Neural progenitor cell (in vitro differentiated cells): ENCODE measurements around the gene RNASE13.

ENCODE experiments used
- EZH2 ChIP-seq: fragments of 200-600 bp; sonication (generic); IDR thresholded peaks from 2 replicates; pipeline ENCODE4 v1.6.1; 2017; ENCODE audit warnings: antibody characterized with exemption, mild to moderate bottlenecking, moderate library complexity
- TF ChIP-seq, protein P1 (sequence below): fragments of 200-600 bp; sonication (generic); IDR thresholded peaks from 2 replicates; pipeline ENCODE4 v1.5.1; 2017; ENCODE audit warnings: antibody characterized with exemption, mild to moderate bottlenecking

DNA sequence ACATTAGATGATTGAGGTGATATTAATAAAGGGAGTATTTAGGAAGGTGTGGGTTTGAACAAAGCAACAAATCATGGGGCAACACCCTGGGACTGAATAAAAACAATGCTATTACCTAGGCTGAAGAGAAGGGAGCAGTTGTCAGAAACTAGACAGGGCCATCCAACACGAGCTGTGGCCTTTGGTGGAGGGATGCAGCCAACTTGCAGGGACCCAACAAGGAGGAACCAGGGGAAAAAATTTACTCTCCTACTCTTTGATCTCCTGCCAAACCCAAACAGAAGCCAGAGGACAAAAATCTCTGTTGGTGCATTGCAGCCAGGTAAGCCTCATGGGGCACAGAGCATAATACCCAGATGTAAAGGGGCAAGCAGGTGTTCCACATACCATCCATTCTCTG lies 23.5 kb downstream of the RNASE13 start:
- TF ChIP-seq, protein P1, sequence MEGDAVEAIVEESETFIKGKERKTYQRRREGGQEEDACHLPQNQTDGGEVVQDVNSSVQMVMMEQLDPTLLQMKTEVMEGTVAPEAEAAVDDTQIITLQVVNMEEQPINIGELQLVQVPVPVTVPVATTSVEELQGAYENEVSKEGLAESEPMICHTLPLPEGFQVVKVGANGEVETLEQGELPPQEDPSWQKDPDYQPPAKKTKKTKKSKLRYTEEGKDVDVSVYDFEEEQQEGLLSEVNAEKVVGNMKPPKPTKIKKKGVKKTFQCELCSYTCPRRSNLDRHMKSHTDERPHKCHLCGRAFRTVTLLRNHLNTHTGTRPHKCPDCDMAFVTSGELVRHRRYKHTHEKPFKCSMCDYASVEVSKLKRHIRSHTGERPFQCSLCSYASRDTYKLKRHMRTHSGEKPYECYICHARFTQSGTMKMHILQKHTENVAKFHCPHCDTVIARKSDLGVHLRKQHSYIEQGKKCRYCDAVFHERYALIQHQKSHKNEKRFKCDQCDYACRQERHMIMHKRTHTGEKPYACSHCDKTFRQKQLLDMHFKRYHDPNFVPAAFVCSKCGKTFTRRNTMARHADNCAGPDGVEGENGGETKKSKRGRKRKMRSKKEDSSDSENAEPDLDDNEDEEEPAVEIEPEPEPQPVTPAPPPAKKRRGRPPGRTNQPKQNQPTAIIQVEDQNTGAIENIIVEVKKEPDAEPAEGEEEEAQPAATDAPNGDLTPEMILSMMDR = no peak
- no peak for TF ChIP-seq EZH2
